ENCODE data around the gene PAQR9.

DNA sequence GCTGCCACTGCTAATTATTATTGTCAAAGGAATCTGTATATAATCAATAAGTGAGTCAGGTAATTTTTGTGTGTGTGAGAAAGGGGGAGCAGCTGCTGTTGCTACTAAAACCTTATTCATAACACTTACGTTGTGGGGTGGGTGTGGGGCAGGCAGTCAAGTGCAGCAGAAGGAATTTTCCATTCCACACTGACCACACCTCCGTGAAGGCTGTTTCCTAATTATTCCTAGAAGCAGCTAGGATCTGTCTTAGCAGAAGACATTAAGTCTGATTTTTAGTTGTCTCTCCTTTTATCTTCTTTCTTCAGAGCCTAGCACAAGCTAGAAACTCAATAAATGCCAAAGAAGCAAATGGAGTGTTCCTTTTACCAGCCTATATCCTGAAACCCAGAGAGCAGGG is 33.9 kb upstream of the PAQR9 start:
- TF ChIP-seq POLR2A (IDR thresholded peaks at IDR 0.05; ENCODE audit: low read depth, low read length) = no peak
- no peak for TF ChIP-seq POLR2AphosphoS5 (IDR thresholded peaks at IDR 0.05; ENCODE audit: low read depth, low read length)
- no peak for TF ChIP-seq TAF1 (IDR thresholded peaks at IDR 0.05; ENCODE audit: borderline replicate concordance, low read depth, low read length)
